ENCODE results near the gene SUGCT. TPM values are rescaled to one million over a fixed set of nuclear protein-coding genes. Genes with fewer than 3 reads are reported as not detected.

SUGCT gene
- total and polyA plus RNA-seq, 2 of the 13 experiments (the other 11 are each of a cell fraction or from before 2014, with no cell fraction given), result 10.1 to 22.2 TPM

DNA sequence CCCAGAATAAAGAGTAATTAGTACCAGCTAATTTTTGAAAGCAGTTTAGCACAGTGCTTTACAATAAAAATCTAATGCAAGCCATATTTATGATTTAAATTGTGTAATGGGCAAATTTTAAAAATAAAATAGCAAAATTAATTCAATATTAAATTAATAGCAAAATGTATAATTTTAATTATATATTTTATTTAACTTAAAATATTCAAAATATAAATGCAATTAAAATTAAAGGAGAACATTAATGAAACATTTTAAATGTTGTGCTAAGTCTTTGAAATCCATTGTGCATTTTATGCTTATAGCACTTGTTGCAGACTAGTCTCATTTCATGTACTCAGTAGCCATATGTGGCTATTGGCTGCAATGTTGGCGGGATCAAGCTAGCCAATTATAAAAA, 367.6 kb downstream of the SUGCT start:
- Histone ChIP-seq H3K36me3 (replicated peaks in 1 of 2; ENCODE audit: control insufficient read depth in 1 of 2, insufficient read depth in 2 of 2, low read length in 2 of 2) (no peaks in the 10 kb centered on the region), H3K4me2 (ENCODE audit: low read depth, low read length) (no peak overlapping the region), H3K9me3 (ENCODE audit: low read length) (peaks cover 5% of the 10 kb centered on the region; the same call in 1 of the 2 replicates), H3K9ac (ENCODE audit: insufficient read depth, low read depth, low read length) (no peak overlapping the region), H3K27me3 (ENCODE audit: control insufficient read depth in 1 of 2, insufficient read depth in 2 of 2, low read length in 2 of 2) (no peaks in the 10 kb centered on the region), H3K27ac (ENCODE audit: extremely low read length, insufficient read depth, low read length) (no peak overlapping the region), H4K20me1 (ENCODE audit: insufficient read depth, low read length) (no peaks in the 10 kb centered on the region), H3K79me2 (ENCODE audit: insufficient read depth, low read length) (no peaks in the 10 kb centered on the region), H3K4me1 (ENCODE audit: insufficient read depth, low read length) (no peaks in the 10 kb centered on the region), H3K4me3 (replicated peaks in 1 of 3; ENCODE audit: insufficient read depth in 1 of 3, low read depth in 2 of 3, low read length in 3 of 3) (no peak overlapping the region), H2AFZ (ENCODE audit: low read length) (no peak overlapping the region)
- in situ Hi-C loops (cut with HindIII; ENCODE audit: extremely low pct_ligation_motif_present, low pct_unique_long_range_greater_than_20kb) (no loop called here), intact Hi-C loops (cut with micrococcal nuclease; ENCODE audit: unreplicated experiment) (no loop called here)
- ATAC-seq (no peak), FAIRE-seq (no peak), DNase-seq (ENCODE audit: low spot score) (no peak)
- BruUV-seq (replicated peaks), result no TSS peak
- WGBS (ENCODE audit: low lambda C conversion rate), result 100% methylated on average over 1 of the region's 1 CpG
- ChIA-PET CTCF (ENCODE audit: low intra/inter-chr PET ratio, low total read pairs) (no interaction called here), POLR2A (no interaction called here)
- TF ChIP-seq ZNF607 (CRISPR knock-in tag; IDR thresholded peaks at IDR 0.05; ENCODE audit: borderline replicate concordance), result no peak
- TF ChIP-seq MEIS2 (CRISPR knock-in tag; IDR thresholded peaks at IDR 0.05), result no peak
- TF ChIP-seq ZEB1 (IDR thresholded peaks at IDR 0.05; ENCODE audit: insufficient replicate concordance, low read depth), result no peak
- no peak for TF ChIP-seq NFE2L2 (IDR thresholded peaks at IDR 0.05; ENCODE audit: low read length)
- TF ChIP-seq ZNF569 (CRISPR knock-in tag; IDR thresholded peaks at IDR 0.05; ENCODE audit: borderline replicate concordance), result no peak

DNA sequence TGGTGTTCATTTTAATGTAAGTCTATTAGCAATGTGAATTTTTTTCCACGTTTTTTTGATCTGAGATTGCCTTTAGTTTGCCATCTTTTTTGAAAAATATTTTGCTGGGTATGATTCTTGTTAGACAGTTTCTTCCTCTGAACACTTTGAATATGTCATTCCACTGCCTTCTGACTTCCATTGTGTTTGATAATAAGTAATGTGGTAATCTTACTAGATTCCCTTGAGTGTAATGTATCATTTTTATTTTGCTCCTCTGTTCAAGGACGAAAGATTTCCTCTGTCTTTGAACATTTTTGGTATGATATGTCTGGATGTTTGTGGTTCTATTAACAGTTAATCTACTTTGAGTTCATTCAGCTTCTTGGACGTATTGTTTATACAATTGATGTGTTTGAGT, 371.4 kb downstream of the SUGCT start:
- TF ChIP-seq ZFP36L1 (CRISPR knock-in tag; IDR thresholded peaks at IDR 0.05), result no peak
- peak; percentile 98 for TF ChIP-seq ZNF317 (CRISPR knock-in tag; IDR thresholded peaks at IDR 0.05)
- TF ChIP-seq FOXK2 (IDR thresholded peaks at IDR 0.05), result no peak
- TF ChIP-seq SP5 (CRISPR knock-in tag; IDR thresholded peaks at IDR 0.05; ENCODE audit: borderline replicate concordance, low read depth), result no peak
- no peak for TF ChIP-seq MTERF4 (CRISPR knock-in tag; IDR thresholded peaks at IDR 0.05)
- Histone ChIP-seq H3K9me3 (ENCODE audit: low read length) (peaks cover 5% of the 10 kb centered on the region; the same call in 1 of the 2 replicates), H4K20me1 (ENCODE audit: insufficient read depth, low read length) (no peaks in the 10 kb centered on the region), H3K79me2 (ENCODE audit: insufficient read depth, low read length) (no peaks in the 10 kb centered on the region), H3K27ac (ENCODE audit: extremely low read length, insufficient read depth, low read length) (no peak overlapping the region), H3K27me3 (ENCODE audit: control insufficient read depth in 1 of 2, insufficient read depth in 2 of 2, low read length in 2 of 2) (no peaks in the 10 kb centered on the region), H2AFZ (ENCODE audit: low read length) (no peak overlapping the region), H3K36me3 (replicated peaks in 1 of 2; ENCODE audit: control insufficient read depth in 1 of 2, insufficient read depth in 2 of 2, low read length in 2 of 2) (no peaks in the 10 kb centered on the region), H3K9ac (ENCODE audit: insufficient read depth, low read depth, low read length) (no peak overlapping the region), H3K4me2 (ENCODE audit: low read depth, low read length) (no peak overlapping the region), H3K4me3 (replicated peaks in 1 of 3; ENCODE audit: insufficient read depth in 1 of 3, low read depth in 2 of 3, low read length in 3 of 3) (no peak overlapping the region), H3K4me1 (ENCODE audit: insufficient read depth, low read length) (no peaks in the 10 kb centered on the region)
- DNase-seq (ENCODE audit: low spot score) (no peak), ATAC-seq (no peak), FAIRE-seq (no peak)
- CTCF ChIA-PET (ENCODE audit: low intra/inter-chr PET ratio, low total read pairs), result interaction anchor here (1.4 kb wide), 1 partner anchor 99 kb away, joined by 7 read pairs; no protein-coding TSS in a partner anchor
- WGBS (ENCODE audit: low lambda C conversion rate), result 80% methylated on average over 3 of the region's 3 CpGs
- BruUV-seq (replicated peaks), result no TSS peak
- in situ Hi-C loops (cut with HindIII; ENCODE audit: extremely low pct_ligation_motif_present, low pct_unique_long_range_greater_than_20kb), result no loop called here
- POLR2A ChIA-PET, result no interaction called here
- intact Hi-C loops (cut with micrococcal nuclease; ENCODE audit: unreplicated experiment), result no loop called here
